ENCODE results near the gene PMF1. TPM values are rescaled to one million over a fixed set of nuclear protein-coding genes. Genes with fewer than 3 reads are reported as not detected.

The PMF1 gene
- total and polyA plus RNA-seq, 2 donors (not counting 3 experiments of a cell fraction or from before 2014, with no cell fraction given) = 58.4 to 134 TPM

GRCh38 chr1:156177919-156178654 lies 34.7 kb upstream of the PMF1 start:
- Histone ChIP-seq H3K79me2 (ENCODE audit: control insufficient read depth, insufficient read depth, low read length) (no peaks in the 10 kb centered on the region), H2AFZ (ENCODE audit: low read depth, low read length) (no peak overlapping the region), H4K20me1 (replicated peaks; ENCODE audit: control insufficient read depth, extremely low read depth, insufficient read depth, low read length) (no peaks in the 10 kb centered on the region), H3K9ac (replicated peaks; ENCODE audit: extremely low read depth, insufficient read depth, low read length) (no peak overlapping the region), H3K27ac (ENCODE audit: insufficient read depth, low read depth, low read length) (no peak overlapping the region), H3K4me1 (ENCODE audit: control insufficient read depth, extremely low read depth, insufficient read depth, low read length) (no peaks in the 10 kb centered on the region), H3K9me1 (replicated peaks; ENCODE audit: control insufficient read depth, extremely low read depth, insufficient read depth, low read length) (no peaks in the 10 kb centered on the region), H3K4me3 (replicated peaks in 1 of 3; ENCODE audit: insufficient read depth in 1 of 3, low read depth in 1 of 3, low read length in 3 of 3) (no peak overlapping the region), H3K36me3 (ENCODE audit: control insufficient read depth in 2 of 2, extremely low read depth in 1 of 2, insufficient read depth in 2 of 2, low read length in 2 of 2) (no peaks in the 10 kb centered on the region), H3K9me3 (replicated peaks; ENCODE audit: control insufficient read depth, insufficient read depth, low read length) (no peaks in the 10 kb centered on the region), H3K27me3 (ENCODE audit: control insufficient read depth in 2 of 2, insufficient read depth in 2 of 2, low read length in 2 of 2) (peaks cover 2 to 4% of the 10 kb centered on the region in 2 experiments), H3K4me2 (ENCODE audit: insufficient read depth, low read length) (no peak overlapping the region)
- no peak for DNase-seq (ENCODE audit: low read depth, low spot score)
- dilution Hi-C loops (cut with MboI; ENCODE audit: extremely low pct_ligation_motif_present, low sequenced_read_pairs) = no loop called here
- FAIRE-seq = no peak
- ChIA-PET POLR2A (interaction anchor here (0.7 kb wide), 1 partner anchor 130 kb away, joined by 4 read pairs; no protein-coding TSS in a partner anchor), CTCF (no interaction called here)
- BruUV-seq (replicated peaks) = no TSS peak
- intact Hi-C loops (cut with micrococcal nuclease) = no loop called here
- TF ChIP-seq JUN (IDR thresholded peaks at IDR 0.05; ENCODE audit: borderline replicate concordance, insufficient read depth, insufficient read length, low read depth) = no peak
- no peak for TF ChIP-seq FOS (IDR thresholded peaks at IDR 0.05; ENCODE audit: borderline replicate concordance, insufficient read depth, low read length)
- TF ChIP-seq, protein P1, sequence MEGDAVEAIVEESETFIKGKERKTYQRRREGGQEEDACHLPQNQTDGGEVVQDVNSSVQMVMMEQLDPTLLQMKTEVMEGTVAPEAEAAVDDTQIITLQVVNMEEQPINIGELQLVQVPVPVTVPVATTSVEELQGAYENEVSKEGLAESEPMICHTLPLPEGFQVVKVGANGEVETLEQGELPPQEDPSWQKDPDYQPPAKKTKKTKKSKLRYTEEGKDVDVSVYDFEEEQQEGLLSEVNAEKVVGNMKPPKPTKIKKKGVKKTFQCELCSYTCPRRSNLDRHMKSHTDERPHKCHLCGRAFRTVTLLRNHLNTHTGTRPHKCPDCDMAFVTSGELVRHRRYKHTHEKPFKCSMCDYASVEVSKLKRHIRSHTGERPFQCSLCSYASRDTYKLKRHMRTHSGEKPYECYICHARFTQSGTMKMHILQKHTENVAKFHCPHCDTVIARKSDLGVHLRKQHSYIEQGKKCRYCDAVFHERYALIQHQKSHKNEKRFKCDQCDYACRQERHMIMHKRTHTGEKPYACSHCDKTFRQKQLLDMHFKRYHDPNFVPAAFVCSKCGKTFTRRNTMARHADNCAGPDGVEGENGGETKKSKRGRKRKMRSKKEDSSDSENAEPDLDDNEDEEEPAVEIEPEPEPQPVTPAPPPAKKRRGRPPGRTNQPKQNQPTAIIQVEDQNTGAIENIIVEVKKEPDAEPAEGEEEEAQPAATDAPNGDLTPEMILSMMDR (IDR thresholded peaks at IDR 0.05; ENCODE audit: extremely low read depth in 1 of 2, insufficient read depth in 1 of 2, low read depth in 1 of 2, low read length in 2 of 2) = no peak
- TF ChIP-seq EZH2 (IDR thresholded peaks at IDR 0.05; ENCODE audit: borderline replicate concordance, low read depth, low read length, severe bottlenecking) = no peak
- TF ChIP-seq MYC (IDR thresholded peaks at IDR 0.05; ENCODE audit: low read depth, low read length) = no peak
- no peak for TF ChIP-seq POLR2A (IDR thresholded peaks at IDR 0.05; ENCODE audit: low read depth, low read length)
- TF ChIP-seq POLR2AphosphoS5 (IDR thresholded peaks at IDR 0.05; ENCODE audit: insufficient read depth, low read depth, low read length) = no peak
- TF ChIP-seq GATA2 (IDR thresholded peaks at IDR 0.05; ENCODE audit: insufficient read depth, insufficient read length, low read depth, low read length) = no peak
- TF ChIP-seq MAX (IDR thresholded peaks at IDR 0.05; ENCODE audit: insufficient read depth, insufficient read length) = no peak

All from endothelial cell of umbilical vein (primary cell).